Upper lobe of left lung (tissue), 4 donors: ENCODE data around the gene PPFIA2.

ENCODE experiments used
- EP300 ChIP-seq, 4 donors: sonication (generic); formaldehyde crosslinking; IDR thresholded peaks; one replicate each; pipeline ENCODE4 v1.5.1; 2017; ENCODE audit warnings: antibody characterized with exemption in 4 of 4, control low read depth in 2 of 4
- POLR2AphosphoS5 ChIP-seq, 2 donors: sonication (generic); formaldehyde crosslinking; IDR thresholded peaks; one replicate each; pipeline ENCODE4 v1.5.1; 2017; ENCODE audit warnings: antibody characterized with exemption in 2 of 2
- TF ChIP-seq, protein P1 (sequence below), 6 experiments: fragments of 450-650 bp in 4 of 6; fragments of 200-600 bp in 2 of 6; sonication (generic) in 2 of 6; IDR thresholded peaks; one replicate each; pipeline ENCODE4 v1.5.1; 2016 to 2019; ENCODE audit warnings: antibody characterized with exemption in 6 of 6

DNA sequence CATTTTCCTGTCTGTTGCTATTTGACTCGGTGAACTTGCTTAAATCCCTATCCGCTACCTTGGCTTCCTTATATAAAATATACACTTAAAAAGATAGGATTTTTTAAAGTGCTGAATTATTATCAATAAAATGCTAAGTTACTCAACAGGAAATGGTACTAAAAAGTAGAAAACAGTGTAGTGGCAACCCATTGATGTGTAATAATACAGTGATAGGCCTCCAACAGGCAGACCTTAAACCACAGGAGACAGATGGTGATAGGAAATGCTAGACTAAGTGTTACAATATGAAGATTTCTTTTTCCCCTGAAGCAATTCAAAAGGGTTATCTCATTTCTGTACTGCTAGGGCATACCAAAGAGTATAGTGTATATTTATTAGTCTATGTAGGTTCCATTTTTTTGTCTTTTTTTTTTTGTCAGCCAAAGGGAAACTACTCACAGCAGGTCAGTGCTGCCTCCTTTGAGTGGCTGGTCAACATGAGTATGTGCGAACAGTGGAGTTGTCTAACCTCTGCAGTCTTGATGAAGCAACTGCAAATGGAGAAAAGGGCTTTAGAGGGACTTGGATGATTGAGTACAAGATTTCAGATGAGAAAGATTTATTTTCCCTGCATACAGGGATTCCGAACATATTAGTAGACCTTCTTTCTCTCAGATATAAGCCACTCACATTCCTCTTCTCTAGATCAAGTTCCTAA is 497.5 kb downstream of the PPFIA2 start:
- TF ChIP-seq, protein P1, sequence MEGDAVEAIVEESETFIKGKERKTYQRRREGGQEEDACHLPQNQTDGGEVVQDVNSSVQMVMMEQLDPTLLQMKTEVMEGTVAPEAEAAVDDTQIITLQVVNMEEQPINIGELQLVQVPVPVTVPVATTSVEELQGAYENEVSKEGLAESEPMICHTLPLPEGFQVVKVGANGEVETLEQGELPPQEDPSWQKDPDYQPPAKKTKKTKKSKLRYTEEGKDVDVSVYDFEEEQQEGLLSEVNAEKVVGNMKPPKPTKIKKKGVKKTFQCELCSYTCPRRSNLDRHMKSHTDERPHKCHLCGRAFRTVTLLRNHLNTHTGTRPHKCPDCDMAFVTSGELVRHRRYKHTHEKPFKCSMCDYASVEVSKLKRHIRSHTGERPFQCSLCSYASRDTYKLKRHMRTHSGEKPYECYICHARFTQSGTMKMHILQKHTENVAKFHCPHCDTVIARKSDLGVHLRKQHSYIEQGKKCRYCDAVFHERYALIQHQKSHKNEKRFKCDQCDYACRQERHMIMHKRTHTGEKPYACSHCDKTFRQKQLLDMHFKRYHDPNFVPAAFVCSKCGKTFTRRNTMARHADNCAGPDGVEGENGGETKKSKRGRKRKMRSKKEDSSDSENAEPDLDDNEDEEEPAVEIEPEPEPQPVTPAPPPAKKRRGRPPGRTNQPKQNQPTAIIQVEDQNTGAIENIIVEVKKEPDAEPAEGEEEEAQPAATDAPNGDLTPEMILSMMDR (IDR thresholded peaks at IDR 0.05), result no peak
- TF ChIP-seq EP300 (IDR thresholded peaks at IDR 0.05) (no peak), POLR2AphosphoS5 (IDR thresholded peaks at IDR 0.05) (no peak)
